GM12878 (cell line): Measurements from ENCODE around the gene OAF. TPM values are rescaled to one million over a fixed set of nuclear protein-coding genes. Genes with fewer than 3 reads are reported as not detected.

Experiments
- CEBPB ChIP-seq, 2 experiments: fragments of 150-350 bp in 1 of 2; IDR thresholded peaks; 2 replicates each; pipeline ENCODE4 v1.6.1; 2012 to 2014; ENCODE audit warnings: low read depth in 2 of 2, low read length in 2 of 2, borderline replicate concordance in 1 of 2, inconsistent platforms in 1 of 2
- ETV6 ChIP-seq, 2 experiments: fragments of 450-650 bp in 1 of 2; IDR thresholded peaks in 1 of 2; conservative IDR thresholded peaks in 1 of 2; 2 replicates each; pipeline ENCODE4 v1.6.1; 2014; ENCODE audit warnings: antibody characterized with exemption in 1 of 2, borderline replicate concordance in 1 of 2, low read depth in 1 of 2, mild to moderate bottlenecking in 1 of 2, moderate library complexity in 1 of 2
- NFXL1 ChIP-seq: fragments of 450-650 bp; IDR thresholded peaks from 2 replicates; pipeline ENCODE4 v1.6.1; 2017; ENCODE audit warnings: antibody characterized with exemption, mild to moderate bottlenecking, borderline replicate concordance
- NR2C2 ChIP-seq: IDR thresholded peaks from 2 replicates; pipeline ENCODE4 v1.6.1; 2011; ENCODE audit warnings: borderline replicate concordance, low read depth; ENCODE audit not compliant: control insufficient read depth, insufficient read length
- PAX5 ChIP-seq: IDR thresholded peaks from 2 replicates; pipeline ENCODE4 v1.6.1; 2011; ENCODE audit warnings: low read depth, low read length, borderline replicate concordance
- RUNX3 ChIP-seq: IDR thresholded peaks from 2 replicates; pipeline ENCODE4 v1.6.1; 2012; ENCODE audit warnings: low read length, inconsistent platforms
- SMAD5 ChIP-seq: IDR thresholded peaks from 2 replicates; pipeline ENCODE4 v1.6.1; 2016; ENCODE audit warnings: antibody characterized with exemption, low read depth
- SMARCA5 ChIP-seq: fragments of 450-650 bp; IDR thresholded peaks from 2 replicates; pipeline ENCODE4 v1.6.1; 2017; ENCODE audit warnings: mild to moderate bottlenecking
- STAT3 ChIP-seq: IDR thresholded peaks from 2 replicates; pipeline ENCODE4 v1.6.1; 2011; ENCODE audit warnings: low read depth, low read length, improper control_type of control experiment
- SUPT20H ChIP-seq: IDR thresholded peaks from 2 replicates; pipeline ENCODE4 v1.6.1; 2011; ENCODE audit warnings: low read depth, mild to moderate bottlenecking, low read length, moderate library complexity, borderline replicate concordance; ENCODE audit not compliant: control insufficient read depth
- TCF3 ChIP-seq: IDR thresholded peaks from 2 replicates; pipeline ENCODE4 v1.6.1; 2012; ENCODE audit warnings: low read depth, mild to moderate bottlenecking, low read length, borderline replicate concordance; ENCODE audit not compliant: insufficient read depth
- WRNIP1 ChIP-seq: IDR thresholded peaks from 2 replicates; pipeline ENCODE4 v1.6.1; 2011; ENCODE audit warnings: low read depth, low read length, improper control_type of control experiment, borderline replicate concordance
- polyA plus RNA-seq, 11 experiments: library from polyadenylated mRNA; depleted of rRNA in 4 of 11; unstranded in 6 of 11; stranded (reverse) in 5 of 11; fragments of >200 nt; fragmentation: Nextera tagmentation in 4 of 11; fragmentation: Illumina TruSeq in 1 of 11; extraction: Ambion mirVana in 4 of 11; extraction: Trizol in 1 of 11; gene quantifications; 1 replicate in 1 of 11; 2 replicates in 10 of 11; pipeline versions ENCODE4 v1.2.1 to v1.2.3, GENCODE V29; 2011 to 2016; ENCODE audit warnings: inconsistent platforms in 2 of 11, missing spikeins in 2 of 11, low read depth in 1 of 11
- total RNA-seq, 4 experiments: library from RNA; depleted of rRNA in 3 of 4; stranded (reverse); fragments of >200 nt in 3 of 4; fragmentation: Illumina TruSeq in 1 of 4; extraction: Trizol in 1 of 4; gene quantifications; 2 replicates each; pipeline versions ENCODE4 v1.2.1 to v1.2.3, GENCODE V29; 2013 to 2021
- TF ChIP-seq, protein P1 (sequence below): fragments of 450-650 bp; IDR thresholded peaks from 2 replicates; pipeline ENCODE4 v1.6.1; 2016; ENCODE audit warnings: mild to moderate bottlenecking, moderate library complexity, borderline replicate concordance
- TF ChIP-seq, protein P2 (sequence below): fragments of 450-650 bp; IDR thresholded peaks from 2 replicates; pipeline ENCODE4 v1.6.1; 2017; ENCODE audit warnings: mild to moderate bottlenecking, moderate library complexity
- TF ChIP-seq, protein P3 (sequence below): IDR thresholded peaks from 2 replicates; pipeline ENCODE4 v1.6.1; 2011; ENCODE audit warnings: mild to moderate bottlenecking, low read depth, low read length, moderate library complexity; ENCODE audit not compliant: insufficient replicate concordance
- TF ChIP-seq, protein P4 (sequence below): fragments of 450-650 bp; IDR thresholded peaks from 2 replicates; pipeline ENCODE4 v1.6.1; 2017; ENCODE audit warnings: mild to moderate bottlenecking, low read depth, inconsistent platforms; ENCODE audit not compliant: poor library complexity, severe bottlenecking

Gene OAF
- total and polyA plus RNA-seq, 10 of the 15 experiments (the other 5 are each of a cell fraction or from before 2014, with no cell fraction given) = 0.10 to 4.7 (median 1.1) TPM

DNA sequence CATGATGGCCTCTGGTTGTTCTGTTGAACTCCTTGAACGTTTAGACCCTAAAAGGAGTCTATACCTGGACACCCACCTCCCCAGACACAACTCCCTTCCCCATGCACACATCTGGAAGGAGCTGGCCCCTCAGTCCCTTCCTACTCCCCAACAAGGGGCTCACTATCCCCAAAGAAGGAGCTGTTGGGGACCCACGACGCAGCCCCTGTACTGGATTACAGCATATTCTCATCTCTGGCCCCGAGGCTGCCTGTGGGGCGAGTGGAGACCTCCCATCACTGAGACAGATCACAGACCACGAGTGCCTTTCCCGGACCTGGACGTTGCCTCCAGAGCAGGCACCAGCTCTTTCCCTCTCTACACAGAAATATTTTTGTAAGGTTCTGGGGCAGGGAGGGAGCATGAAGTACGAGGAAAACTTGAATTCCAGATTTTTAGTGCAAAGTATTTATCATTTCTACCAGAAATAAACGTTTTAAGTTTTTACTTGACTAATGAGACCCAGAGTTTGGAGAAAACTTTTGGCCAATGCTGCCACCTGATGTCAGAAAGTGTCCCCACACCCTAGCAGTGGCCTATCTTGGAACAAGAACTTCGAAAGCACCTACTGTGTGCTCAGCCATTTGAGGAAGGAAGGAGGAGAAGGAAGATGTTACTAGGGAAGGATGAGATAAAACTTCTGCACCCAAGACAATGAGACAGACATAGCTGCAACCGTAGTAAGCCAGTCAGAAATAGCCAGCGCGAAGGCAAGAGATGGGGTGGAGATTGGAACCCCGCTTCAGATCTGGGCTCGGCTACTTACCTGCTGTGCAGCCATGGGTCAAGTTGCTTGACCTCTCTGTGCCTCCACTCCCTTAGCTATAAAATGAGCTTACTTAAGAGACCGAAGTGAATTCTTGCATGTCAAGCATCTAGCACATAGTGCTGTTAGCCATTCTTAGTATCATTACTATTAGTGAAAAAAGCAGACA lies 18.9 kb downstream of the OAF start (continued):
- TF ChIP-seq, protein P1, sequence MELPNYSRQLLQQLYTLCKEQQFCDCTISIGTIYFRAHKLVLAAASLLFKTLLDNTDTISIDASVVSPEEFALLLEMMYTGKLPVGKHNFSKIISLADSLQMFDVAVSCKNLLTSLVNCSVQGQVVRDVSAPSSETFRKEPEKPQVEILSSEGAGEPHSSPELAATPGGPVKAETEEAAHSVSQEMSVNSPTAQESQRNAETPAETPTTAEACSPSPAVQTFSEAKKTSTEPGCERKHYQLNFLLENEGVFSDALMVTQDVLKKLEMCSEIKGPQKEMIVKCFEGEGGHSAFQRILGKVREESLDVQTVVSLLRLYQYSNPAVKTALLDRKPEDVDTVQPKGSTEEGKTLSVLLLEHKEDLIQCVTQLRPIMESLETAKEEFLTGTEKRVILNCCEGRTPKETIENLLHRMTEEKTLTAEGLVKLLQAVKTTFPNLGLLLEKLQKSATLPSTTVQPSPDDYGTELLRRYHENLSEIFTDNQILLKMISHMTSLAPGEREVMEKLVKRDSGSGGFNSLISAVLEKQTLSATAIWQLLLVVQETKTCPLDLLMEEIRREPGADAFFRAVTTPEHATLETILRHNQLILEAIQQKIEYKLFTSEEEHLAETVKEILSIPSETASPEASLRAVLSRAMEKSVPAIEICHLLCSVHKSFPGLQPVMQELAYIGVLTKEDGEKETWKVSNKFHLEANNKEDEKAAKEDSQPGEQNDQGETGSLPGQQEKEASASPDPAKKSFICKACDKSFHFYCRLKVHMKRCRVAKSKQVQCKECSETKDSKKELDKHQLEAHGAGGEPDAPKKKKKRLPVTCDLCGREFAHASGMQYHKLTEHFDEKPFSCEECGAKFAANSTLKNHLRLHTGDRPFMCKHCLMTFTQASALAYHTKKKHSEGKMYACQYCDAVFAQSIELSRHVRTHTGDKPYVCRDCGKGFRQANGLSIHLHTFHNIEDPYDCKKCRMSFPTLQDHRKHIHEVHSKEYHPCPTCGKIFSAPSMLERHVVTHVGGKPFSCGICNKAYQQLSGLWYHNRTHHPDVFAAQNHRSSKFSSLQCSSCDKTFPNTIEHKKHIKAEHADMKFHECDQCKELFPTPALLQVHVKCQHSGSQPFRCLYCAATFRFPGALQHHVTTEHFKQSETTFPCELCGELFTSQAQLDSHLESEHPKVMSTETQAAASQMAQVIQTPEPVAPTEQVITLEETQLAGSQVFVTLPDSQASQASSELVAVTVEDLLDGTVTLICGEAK = no peak
- TF ChIP-seq, protein P2, sequence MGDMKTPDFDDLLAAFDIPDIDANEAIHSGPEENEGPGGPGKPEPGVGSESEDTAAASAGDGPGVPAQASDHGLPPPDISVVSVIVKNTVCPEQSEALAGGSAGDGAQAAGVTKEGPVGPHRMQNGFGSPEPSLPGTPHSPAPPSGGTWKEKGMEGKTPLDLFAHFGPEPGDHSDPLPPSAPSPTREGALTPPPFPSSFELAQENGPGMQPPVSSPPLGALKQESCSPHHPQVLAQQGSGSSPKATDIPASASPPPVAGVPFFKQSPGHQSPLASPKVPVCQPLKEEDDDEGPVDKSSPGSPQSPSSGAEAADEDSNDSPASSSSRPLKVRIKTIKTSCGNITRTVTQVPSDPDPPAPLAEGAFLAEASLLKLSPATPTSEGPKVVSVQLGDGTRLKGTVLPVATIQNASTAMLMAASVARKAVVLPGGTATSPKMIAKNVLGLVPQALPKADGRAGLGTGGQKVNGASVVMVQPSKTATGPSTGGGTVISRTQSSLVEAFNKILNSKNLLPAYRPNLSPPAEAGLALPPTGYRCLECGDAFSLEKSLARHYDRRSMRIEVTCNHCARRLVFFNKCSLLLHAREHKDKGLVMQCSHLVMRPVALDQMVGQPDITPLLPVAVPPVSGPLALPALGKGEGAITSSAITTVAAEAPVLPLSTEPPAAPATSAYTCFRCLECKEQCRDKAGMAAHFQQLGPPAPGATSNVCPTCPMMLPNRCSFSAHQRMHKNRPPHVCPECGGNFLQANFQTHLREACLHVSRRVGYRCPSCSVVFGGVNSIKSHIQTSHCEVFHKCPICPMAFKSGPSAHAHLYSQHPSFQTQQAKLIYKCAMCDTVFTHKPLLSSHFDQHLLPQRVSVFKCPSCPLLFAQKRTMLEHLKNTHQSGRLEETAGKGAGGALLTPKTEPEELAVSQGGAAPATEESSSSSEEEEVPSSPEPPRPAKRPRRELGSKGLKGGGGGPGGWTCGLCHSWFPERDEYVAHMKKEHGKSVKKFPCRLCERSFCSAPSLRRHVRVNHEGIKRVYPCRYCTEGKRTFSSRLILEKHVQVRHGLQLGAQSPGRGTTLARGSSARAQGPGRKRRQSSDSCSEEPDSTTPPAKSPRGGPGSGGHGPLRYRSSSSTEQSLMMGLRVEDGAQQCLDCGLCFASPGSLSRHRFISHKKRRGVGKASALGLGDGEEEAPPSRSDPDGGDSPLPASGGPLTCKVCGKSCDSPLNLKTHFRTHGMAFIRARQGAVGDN = no peak
- no peak for TF ChIP-seq RUNX3
- no peak for TF ChIP-seq PAX5
- TF ChIP-seq CEBPB (IDR thresholded peaks at IDR 0.05; ENCODE audit: borderline replicate concordance in 1 of 2, low read depth in 2 of 2, low read length in 2 of 2) = no peak
- TF ChIP-seq SMAD5 = no peak
- TF ChIP-seq, protein P3, sequence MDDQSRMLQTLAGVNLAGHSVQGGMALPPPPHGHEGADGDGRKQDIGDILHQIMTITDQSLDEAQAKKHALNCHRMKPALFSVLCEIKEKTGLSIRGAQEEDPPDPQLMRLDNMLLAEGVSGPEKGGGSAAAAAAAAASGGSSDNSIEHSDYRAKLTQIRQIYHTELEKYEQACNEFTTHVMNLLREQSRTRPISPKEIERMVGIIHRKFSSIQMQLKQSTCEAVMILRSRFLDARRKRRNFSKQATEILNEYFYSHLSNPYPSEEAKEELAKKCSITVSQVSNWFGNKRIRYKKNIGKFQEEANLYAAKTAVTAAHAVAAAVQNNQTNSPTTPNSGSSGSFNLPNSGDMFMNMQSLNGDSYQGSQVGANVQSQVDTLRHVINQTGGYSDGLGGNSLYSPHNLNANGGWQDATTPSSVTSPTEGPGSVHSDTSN = no peak
- no peak for TF ChIP-seq NR2C2
- TF ChIP-seq ETV6 (conservative IDR thresholded peaks at IDR 0.05 in 1 of 2, IDR thresholded peaks at IDR 0.05 in 1 of 2; ENCODE audit: borderline replicate concordance in 1 of 2, low read depth in 1 of 2) = no peak
- no peak for TF ChIP-seq STAT3
- TF ChIP-seq, protein P4, sequence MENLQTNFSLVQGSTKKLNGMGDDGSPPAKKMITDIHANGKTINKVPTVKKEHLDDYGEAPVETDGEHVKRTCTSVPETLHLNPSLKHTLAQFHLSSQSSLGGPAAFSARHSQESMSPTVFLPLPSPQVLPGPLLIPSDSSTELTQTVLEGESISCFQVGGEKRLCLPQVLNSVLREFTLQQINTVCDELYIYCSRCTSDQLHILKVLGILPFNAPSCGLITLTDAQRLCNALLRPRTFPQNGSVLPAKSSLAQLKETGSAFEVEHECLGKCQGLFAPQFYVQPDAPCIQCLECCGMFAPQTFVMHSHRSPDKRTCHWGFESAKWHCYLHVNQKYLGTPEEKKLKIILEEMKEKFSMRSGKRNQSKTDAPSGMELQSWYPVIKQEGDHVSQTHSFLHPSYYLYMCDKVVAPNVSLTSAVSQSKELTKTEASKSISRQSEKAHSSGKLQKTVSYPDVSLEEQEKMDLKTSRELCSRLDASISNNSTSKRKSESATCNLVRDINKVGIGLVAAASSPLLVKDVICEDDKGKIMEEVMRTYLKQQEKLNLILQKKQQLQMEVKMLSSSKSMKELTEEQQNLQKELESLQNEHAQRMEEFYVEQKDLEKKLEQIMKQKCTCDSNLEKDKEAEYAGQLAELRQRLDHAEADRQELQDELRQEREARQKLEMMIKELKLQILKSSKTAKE = no peak
- no peak for TF ChIP-seq NFXL1
- 0 out of 2 replicates have a peak, but pooled peaks have one; percentile 73 for TF ChIP-seq WRNIP1
- TF ChIP-seq SUPT20H = no peak
- TF ChIP-seq TCF3 = no peak
- TF ChIP-seq SMARCA5 = no peak
